ENCODE measurements around the gene APRT.
A peak's percentile ranks its signal among the peaks of the same experiment; 100 is the strongest.

Gene APRT

DNA sequence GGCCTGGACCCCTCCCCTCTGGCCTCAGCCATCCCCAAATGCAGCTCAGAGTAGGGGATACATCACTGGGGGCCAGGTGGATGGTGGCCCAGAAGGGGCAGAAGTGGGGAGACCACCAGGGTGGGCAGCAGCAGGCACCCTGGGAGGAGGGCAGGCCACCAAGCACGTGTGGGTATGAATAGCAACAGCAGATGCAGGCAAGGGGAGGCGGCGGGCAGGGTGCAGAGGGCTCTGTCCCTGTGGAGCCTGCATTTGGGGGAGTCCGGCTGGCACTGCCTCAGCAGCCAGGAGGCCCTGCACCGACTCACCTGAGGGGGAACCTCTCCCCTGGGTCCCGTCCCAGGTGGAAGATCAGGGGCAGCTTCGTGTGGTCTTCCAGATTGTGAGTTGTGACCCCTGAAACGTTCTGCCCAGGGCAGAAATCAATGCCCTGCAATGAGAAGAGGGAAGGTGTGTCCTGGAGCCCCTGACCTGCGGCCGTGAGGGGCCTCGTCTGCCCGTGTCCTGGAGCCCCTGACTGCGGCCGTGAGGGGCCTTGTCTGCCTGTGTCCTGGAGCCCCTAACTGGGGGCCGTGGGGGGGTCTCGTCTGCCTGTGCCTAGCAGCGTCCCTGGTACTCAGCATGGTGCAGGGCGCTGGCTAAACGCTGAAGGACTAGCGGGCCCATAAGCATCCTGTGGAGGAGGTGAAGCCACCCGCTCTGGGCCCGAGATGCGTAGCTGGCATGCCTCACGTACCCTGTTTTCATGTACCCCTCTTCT, 10.7 kb upstream of the APRT start:
- DNase-seq (ENCODE audit: low spot score) = no peak

DNA sequence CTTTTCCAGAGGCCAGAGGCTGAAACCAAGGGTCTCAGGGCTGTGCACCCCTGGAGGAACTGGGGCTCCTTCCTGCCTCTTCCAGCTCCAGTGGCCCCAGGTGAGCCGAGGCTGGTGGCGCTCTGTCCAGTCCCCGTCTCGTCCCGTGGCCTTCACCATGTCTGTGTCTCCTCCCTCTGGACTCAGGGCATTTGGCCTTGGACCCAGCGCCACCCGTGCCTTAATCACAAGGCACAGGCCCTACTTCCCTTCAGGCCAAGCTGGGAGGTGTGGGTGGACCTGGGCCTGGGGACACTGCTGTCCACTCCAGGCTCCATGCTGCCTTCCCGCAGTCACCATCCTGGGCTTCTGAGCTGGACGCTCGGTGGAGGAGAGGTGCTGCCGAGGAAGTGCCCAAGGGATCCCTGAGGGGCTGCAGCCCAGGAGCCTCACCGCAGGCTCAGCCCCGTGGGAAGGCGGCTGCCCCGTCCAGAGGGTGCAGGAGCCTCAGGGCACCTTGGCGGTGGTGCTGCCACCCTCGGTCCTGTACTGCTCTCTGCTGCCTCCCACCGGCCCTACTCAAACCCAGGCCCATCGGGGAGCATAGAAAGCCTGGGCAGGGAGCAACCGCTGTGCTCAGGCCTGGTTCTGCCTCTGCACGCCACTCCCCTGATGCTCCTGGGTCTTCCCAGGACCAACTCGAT, 9.6 kb upstream of the APRT start:
- DNase-seq (ENCODE audit: low spot score) = no peak

DNA sequence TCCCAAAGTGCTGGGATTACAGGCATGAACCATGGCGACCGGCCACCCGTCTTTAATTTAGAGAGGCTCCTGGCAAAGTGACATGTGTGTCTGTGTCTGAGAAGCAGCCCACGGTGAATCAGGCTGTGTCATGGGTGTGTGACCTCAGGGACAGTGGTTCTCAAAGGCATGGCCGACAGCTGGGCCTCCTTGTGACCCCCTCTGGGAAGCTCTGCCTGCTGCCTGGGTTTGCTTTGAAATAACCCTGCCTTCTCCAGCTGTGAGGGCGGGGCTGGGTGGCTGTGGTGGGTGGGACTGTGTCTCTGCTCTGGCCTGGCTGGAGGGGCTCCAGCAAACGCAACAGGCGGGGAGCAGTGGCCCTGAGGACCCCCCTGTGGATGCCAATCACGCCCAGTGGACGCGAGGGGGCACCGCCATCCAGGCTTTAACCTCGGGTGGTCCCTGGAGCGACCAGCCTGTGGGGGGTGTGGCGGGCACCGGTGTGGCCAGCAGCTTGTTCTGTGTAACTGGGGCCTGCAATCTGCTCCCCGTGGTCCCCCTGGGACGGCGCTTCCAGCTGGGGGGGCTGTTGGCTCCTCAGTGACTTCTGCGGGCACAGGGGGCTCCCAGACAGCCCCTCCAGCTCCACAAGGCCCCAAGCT, 8.8 kb upstream of the APRT start:
- DNase-seq (ENCODE audit: low spot score) = no peak

DNA sequence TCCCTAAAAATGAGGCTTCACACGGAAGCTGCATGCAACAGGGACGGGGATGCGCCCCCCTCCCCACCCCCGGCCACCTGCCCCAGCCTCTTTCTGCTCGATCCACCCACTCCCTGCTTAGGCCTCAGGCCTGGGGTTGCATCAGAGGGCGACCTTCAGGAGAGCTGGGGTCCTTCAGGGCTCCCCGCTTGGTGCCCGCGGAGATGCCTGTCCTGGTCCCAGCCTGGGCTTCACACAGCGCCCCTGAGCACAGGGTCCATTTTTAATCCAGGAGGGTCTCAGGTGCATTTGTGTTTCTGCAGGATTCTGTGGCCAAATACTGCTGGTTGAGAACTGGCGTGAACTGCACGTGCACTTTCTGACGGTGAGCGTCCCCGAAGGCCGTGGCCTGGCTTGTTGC, 7.4 kb upstream of the APRT start:
- DNase-seq (ENCODE audit: low spot score) = no peak

DNA sequence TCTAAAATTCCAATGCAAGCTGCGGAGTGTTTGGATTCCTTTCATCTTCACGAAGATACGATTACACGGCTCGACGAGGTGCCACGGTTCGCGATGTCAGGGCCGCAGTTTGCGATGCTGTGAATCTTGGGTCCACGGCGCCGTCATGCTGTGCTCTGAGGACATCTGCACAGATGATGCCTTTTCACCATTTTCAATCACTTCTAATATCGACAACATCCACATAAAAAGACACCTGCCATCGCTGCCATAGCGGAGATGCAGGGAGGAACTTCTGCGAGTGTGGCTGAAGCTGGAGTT, 6.8 kb upstream of the APRT start:
- DNase-seq (ENCODE audit: low spot score) = no peak

DNA sequence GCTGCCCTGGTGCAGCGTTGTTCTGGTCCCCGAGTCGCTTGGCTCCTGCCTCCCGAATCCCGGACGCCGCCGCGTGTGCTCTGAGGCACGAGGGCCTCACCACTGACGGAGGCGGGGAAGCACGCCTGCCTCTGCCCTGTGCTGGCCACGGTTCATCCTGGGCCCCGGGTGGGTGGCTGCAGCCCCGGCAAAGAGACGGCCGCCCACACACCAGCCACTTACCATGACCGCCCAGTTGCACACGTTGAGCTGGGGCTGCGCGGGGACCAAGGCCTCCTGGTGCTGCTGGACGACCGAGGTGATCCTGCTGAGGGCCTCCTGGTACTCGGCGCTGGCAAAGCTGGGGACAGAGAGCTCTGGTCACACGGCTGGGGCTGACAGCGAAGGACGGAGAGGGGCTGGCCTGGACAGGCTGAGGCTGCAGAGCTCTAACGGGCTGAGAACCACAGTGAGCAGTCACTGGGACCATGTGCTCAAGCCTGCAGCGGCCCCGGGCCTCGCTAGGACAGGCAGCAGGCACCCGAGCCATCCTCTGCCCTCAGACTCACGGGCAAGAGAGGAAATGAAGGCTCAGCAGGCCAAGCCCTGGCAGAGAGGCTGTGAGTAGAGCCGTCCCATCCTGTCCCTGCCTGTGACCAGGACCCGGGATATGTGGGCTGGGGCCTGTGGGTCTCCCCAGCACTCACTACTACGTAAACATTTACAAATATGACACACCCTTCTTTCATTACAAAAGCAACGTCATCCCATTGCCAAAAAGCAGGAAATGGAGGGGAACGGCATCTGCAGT, 6.3 kb upstream of the APRT start:
- DNase-seq (ENCODE audit: low spot score) = no peak

- DNase-seq (ENCODE audit: low spot score) = no peak
These were observed 5.2 kb upstream of the APRT start for GRCh38 chr16:88816736-88817535.

DNA sequence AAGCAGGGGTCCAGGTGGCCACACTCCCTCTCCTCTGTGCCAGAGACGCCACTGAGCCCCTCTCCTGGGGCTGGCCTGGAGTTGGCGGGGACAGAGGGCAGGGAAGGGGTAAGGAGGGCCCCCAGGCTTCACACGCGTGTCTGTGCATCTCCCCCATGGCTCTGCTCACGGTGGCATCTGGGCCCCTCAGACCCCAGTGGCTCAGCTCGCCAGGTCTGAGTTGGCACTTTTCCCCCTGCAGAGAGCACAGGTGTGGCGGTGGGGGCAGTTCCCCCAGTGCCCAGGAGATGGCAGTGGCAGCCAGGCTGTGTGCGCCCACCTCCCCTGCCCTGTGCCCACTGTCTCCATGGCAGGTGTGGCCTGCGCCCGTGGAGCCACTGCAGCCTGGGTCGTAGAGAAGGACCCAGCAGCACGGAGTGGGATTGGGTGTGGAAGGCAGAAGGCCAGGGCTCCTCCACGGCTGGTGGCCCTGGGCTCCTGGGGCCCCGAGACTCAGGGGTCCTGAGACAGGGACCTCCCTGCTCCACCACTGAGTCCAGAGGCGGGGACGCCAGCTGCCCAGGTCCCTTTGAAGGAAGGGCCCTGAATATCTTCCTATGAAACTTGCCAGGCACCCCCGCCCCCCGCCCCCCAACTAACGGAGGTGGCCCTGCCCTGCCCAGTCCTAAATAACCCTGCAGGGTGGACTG, 4.3 kb upstream of the APRT start:
- DNase-seq (ENCODE audit: low spot score) = peak; percentile 40

DNA sequence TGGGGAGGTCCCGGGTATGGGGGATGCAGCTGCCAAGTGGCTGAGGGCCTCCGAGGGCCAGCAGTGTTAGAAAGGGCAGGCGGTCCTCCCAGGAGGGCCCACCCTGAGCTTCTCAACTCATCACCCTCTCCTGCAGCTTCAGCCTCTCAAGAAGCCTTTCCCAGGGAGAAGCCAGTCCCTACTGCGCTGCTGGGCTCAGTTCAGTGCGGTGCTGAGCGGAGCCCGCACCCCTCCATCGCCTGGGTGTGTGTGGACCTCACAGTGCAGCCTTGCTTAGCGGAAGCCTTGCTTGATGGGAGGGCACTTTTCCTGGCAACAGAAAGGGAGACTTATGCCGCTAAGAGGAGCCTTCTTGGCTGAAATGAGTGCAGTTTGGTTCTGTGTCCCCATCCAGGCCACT, 3.5 kb upstream of the APRT start:
- no peak for DNase-seq (ENCODE audit: low spot score)

- DNase-seq (ENCODE audit: low spot score) = no peak
These were observed 2.4 kb upstream of the APRT start for GRCh38 chr16:88814144-88814502.

DNA sequence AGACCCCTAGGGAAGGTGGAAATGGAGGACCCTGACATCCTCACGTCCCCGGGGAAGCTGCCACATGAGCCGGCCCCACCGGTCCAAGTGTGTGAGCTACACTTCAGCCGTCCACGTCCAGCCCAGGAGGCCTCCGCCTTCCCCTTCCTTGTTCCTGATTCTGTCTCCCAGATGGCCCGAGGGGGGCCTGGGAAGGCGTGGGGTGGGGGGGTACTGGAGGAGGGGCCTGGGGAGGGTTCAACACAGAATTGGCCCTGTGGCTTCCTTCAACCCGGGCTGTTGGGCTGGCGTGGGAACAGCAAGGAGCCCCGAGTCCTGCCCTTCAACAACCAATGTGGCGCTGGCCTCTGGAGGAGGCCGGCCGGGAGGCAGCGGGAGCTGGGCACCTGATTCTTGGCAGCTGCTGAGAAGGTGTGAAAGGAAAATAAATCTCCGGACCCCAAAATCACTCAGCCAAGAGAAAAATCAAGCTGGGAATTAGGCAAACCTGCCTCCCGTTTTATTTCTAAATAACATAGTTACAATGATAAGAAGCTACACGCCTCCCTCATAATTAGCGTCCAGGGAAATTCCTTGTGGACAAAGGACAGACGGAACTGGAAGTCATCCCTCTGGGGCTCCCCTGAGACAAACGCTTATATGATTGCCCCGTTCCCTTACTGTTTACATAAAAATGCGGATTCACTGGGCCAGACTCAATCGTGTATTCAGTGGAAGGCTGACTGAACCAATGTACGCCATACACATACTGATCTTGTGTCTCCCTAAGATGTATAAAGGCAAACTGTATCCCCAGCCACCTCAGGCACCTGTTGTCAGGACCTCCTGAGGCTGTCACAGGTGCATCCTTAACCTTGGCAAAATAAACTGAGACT, 1.8 kb upstream of the APRT start:
- no peak for DNase-seq (ENCODE audit: low spot score)

DNA sequence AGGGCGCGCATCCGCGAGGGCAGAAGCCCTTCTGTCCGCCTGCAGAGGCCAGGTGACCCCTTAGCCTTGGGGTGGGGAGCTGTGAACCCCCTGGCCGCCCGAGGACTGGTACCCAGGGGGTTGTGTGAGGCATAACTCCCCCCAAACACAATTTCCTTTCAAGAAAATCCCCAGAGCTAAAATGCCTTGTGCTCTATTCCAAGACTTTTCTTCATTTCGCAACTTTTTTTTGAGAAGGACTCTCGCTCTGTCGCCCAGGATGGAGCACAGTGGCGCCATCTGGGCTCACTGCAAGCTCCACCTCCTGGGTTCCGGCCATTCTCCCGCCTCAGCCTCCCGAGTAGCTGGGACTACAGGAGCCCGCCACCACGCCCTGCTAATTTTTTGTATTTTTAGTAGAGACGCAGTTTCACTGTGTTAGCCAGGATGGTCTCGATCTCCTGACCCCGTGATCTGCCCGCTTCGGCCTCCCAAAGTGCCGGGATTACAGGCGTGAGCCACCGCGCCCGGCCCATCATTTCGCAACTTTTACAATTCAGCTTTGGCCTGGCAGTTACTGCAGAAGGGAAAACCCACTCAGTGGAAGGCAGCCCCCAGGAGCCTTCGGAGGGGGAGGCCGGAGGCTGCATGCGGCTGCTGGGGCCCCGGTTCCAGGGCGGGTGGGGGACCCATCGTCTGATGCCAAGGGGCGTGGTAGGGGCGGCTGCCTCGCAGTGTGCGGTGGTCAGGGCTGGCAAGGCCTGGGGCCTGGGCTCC, 963 bp upstream of the APRT start:
- DNase-seq (ENCODE audit: low spot score) = no peak

- peak; percentile 75 for DNase-seq (ENCODE audit: low spot score)
These were observed 588 bp downstream of the APRT start for GRCh38 chr16:88810912-88811768.

GRCh38 chr16:88810166-88810911, 1.4 kb downstream of the APRT start:
- no peak for DNase-seq (ENCODE audit: low spot score)

GRCh38 chr16:88809676-88810165, 2.0 kb downstream of the APRT start:
- DNase-seq (ENCODE audit: low spot score) = no peak

GRCh38 chr16:88809068-88809675, 2.6 kb downstream of the APRT start:
- no peak for DNase-seq (ENCODE audit: low spot score)

All from SW480 (cell line).